Body of pancreas (tissue), 4 donors: Measurements from ENCODE around the gene CWC22.

Experiments
- POLR2A ChIP-seq, 3 donors: fragments of 450-650 bp; IDR thresholded peaks; one replicate each; pipeline ENCODE4 v1.6.1; 2016; ENCODE audit warnings: antibody characterized with exemption in 3 of 3, mild to moderate bottlenecking in 2 of 3
- TF ChIP-seq, protein P1 (sequence below), 7 experiments: fragments of 450-650 bp in 4 of 7; fragments of 200-600 bp in 3 of 7; sonication (generic) in 3 of 7; IDR thresholded peaks; one replicate each; pipeline ENCODE4 v1.5.1; 2016 to 2019; ENCODE audit warnings: antibody characterized with exemption in 7 of 7

DNA sequence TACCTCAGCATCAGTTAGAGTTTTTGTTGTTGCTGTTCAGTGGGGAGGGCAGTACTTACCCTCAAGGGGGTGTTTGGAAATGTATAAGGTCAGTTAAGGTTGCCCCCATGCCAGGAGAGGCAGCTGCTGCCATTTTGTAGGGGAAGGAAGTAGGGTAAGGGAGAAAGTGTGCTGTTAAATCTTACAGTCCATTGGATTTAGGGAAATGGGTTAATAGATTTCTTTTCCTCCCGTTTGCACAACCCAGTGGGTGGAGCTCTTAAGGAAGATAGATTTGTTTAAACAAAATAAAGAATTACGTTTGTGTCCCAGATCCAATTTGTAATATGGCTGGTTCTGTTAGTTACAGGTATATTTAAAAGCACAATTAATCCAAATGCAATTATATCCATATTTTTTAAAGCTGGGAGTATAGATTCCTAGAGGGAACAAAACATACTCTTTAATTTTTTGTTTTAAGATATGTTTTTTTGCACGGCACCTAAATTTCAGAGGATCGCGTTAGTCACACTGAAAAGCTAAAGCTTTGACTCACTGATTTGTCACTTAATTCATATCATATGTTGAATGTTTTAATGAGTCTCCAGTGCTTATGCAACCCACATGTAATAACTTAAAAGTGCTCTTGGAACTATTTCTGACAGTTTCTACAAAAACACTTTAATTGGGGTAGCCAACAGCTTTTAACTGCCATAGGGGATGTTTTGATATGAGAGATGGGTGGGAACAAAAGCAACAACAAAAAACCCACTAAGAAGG lies 9.0 kb upstream of the CWC22 start:
- TF ChIP-seq, protein P1, sequence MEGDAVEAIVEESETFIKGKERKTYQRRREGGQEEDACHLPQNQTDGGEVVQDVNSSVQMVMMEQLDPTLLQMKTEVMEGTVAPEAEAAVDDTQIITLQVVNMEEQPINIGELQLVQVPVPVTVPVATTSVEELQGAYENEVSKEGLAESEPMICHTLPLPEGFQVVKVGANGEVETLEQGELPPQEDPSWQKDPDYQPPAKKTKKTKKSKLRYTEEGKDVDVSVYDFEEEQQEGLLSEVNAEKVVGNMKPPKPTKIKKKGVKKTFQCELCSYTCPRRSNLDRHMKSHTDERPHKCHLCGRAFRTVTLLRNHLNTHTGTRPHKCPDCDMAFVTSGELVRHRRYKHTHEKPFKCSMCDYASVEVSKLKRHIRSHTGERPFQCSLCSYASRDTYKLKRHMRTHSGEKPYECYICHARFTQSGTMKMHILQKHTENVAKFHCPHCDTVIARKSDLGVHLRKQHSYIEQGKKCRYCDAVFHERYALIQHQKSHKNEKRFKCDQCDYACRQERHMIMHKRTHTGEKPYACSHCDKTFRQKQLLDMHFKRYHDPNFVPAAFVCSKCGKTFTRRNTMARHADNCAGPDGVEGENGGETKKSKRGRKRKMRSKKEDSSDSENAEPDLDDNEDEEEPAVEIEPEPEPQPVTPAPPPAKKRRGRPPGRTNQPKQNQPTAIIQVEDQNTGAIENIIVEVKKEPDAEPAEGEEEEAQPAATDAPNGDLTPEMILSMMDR (IDR thresholded peaks at IDR 0.05), result no peak
- TF ChIP-seq POLR2A (IDR thresholded peaks at IDR 0.05), result no peak
